CD14-positive monocyte (primary cell): ENCODE results near the gene MRPL21. TPM values are rescaled to one million over a fixed set of nuclear protein-coding genes. Genes with fewer than 3 reads are reported as not detected.
"Not testable (repeated sequence)": the region's sequence is repeated elsewhere in the genome, so short reads cannot be mapped to it uniquely, and the experiment has no call there.

Experiments used
- DNase-seq, 3 donors: peaks; one replicate each; pipeline ENCODE4 v3.0.0-alpha.2; 2011 to 2022
- H2AFZ ChIP-seq: 2 replicates; pipeline ENCODE4 v1.6.0; 2012; ENCODE audit warnings: mild to moderate bottlenecking, low read depth, low read length, inconsistent platforms; ENCODE audit not compliant: insufficient read depth, poor library complexity, severe bottlenecking
- H3K27ac ChIP-seq, 2 donors: 1 replicate in 1 of 2; 2 replicates in 1 of 2; pipeline ENCODE4 v1.5.1; 2012 to 2013; ENCODE audit warnings: low read length in 2 of 2, control low read depth in 1 of 2, inconsistent platforms in 1 of 2, low read depth in 1 of 2, mild to moderate bottlenecking in 1 of 2
- H3K27me3 ChIP-seq, 2 donors: one replicate each; pipeline versions ENCODE4 v1.6.0 to v1.6.1; 2011 to 2013; ENCODE audit warnings: low read length in 2 of 2; ENCODE audit not compliant: control insufficient read depth in 2 of 2, insufficient read depth in 2 of 2
- H3K36me3 ChIP-seq, 2 donors: replicated peaks in 1 of 2; 1 replicate in 1 of 2; 2 replicates in 1 of 2; pipeline versions ENCODE4 v1.5.1 to v1.6.1; 2012 to 2013; ENCODE audit warnings: low read length in 2 of 2, control low read depth in 1 of 2, inconsistent platforms in 1 of 2, mild to moderate bottlenecking in 1 of 2; ENCODE audit not compliant: insufficient read depth in 2 of 2, control insufficient read depth in 1 of 2
- H3K4me1 ChIP-seq, 2 donors: 1 replicate in 1 of 2; 2 replicates in 1 of 2; pipeline versions ENCODE4 v1.5.1 to v1.6.1; 2012 to 2013; ENCODE audit warnings: low read length in 2 of 2, control low read depth in 1 of 2, inconsistent platforms in 1 of 2, mild to moderate bottlenecking in 1 of 2, moderate library complexity in 1 of 2; ENCODE audit not compliant: insufficient read depth in 2 of 2, control insufficient read depth in 1 of 2
- H3K4me2 ChIP-seq: replicated peaks from 2 replicates; pipeline ENCODE3; 2012; ENCODE audit warnings: low read length, moderate library complexity, mild to moderate bottlenecking; ENCODE audit not compliant: poor library complexity, severe bottlenecking; ENCODE audit errors: extremely low read depth
- H3K4me3 ChIP-seq, 3 experiments: fragments of 200-600 bp in 1 of 3; sonication (generic) in 1 of 3; replicated peaks in 1 of 3; 1 replicate in 2 of 3; 2 replicates in 1 of 3; pipeline ENCODE4 v1.5.1; 2011 to 2013; ENCODE audit warnings: low read length in 3 of 3, mild to moderate bottlenecking in 3 of 3, control low read depth in 2 of 3, low read depth in 2 of 3, inconsistent platforms in 1 of 3, moderate library complexity in 1 of 3
- H3K79me2 ChIP-seq: 2 replicates; pipeline ENCODE4 v1.6.0; 2012; ENCODE audit warnings: mild to moderate bottlenecking, control low read depth, inconsistent platforms, low read length, moderate library complexity; ENCODE audit not compliant: insufficient read depth
- H3K9ac ChIP-seq: 2 replicates; pipeline ENCODE4 v1.6.0; 2017; ENCODE audit warnings: low read length, mild to moderate bottlenecking; ENCODE audit not compliant: insufficient read depth, poor library complexity, severe bottlenecking
- H3K9me3 ChIP-seq, 2 donors: replicated peaks in 1 of 2; 1 replicate in 1 of 2; 2 replicates in 1 of 2; pipeline versions ENCODE4 v1.5.1 to v1.6.1; 2012 to 2013; ENCODE audit warnings: low read length in 2 of 2, control low read depth in 1 of 2; ENCODE audit not compliant: control insufficient read depth in 1 of 2, insufficient read depth in 1 of 2
- H4K20me1 ChIP-seq: 2 replicates; pipeline ENCODE4 v1.6.0; 2012; ENCODE audit warnings: mild to moderate bottlenecking, low read length, control low read depth, moderate library complexity; ENCODE audit not compliant: insufficient read depth
- H3K27ac Mint-ChIP-seq, 7 donors: one replicate each; pipeline ENCODE4 v1.8.0; 2020; ENCODE audit warnings: mild to moderate bottlenecking in 7 of 7, mixed read lengths in 7 of 7, moderate library complexity in 6 of 7, inconsistent platforms in 2 of 7
- H3K27me3 Mint-ChIP-seq, 3 donors: one replicate each; pipeline ENCODE4 v1.8.0; 2021 to 2022; ENCODE audit warnings: low read depth in 3 of 3, mild to moderate bottlenecking in 3 of 3, mixed read lengths in 3 of 3, moderate library complexity in 3 of 3, inconsistent platforms in 1 of 3
- H3K36me3 Mint-ChIP-seq, 2 donors: one replicate each; pipeline ENCODE4 v1.8.0; 2020; ENCODE audit warnings: mixed read lengths in 2 of 2, inconsistent platforms in 1 of 2, mild to moderate bottlenecking in 1 of 2
- H3K4me1 Mint-ChIP-seq: one replicate; pipeline ENCODE4 v1.8.0; 2020; ENCODE audit warnings: mild to moderate bottlenecking, mixed read lengths
- H3K4me3 Mint-ChIP-seq, 2 donors: one replicate each; pipeline ENCODE4 v1.8.0; 2020; ENCODE audit warnings: mild to moderate bottlenecking in 2 of 2, mixed read lengths in 2 of 2, moderate library complexity in 1 of 2
- H3K9me3 Mint-ChIP-seq, 7 donors: one replicate each; pipeline ENCODE4 v1.8.0; 2020 to 2022; ENCODE audit warnings: mixed read lengths in 7 of 7, mild to moderate bottlenecking in 6 of 7, moderate library complexity in 6 of 7, inconsistent platforms in 2 of 7
- WGBS: methylation state at CpG from one replicate; pipeline ENCODE4 v1.1.5; 2013; ENCODE audit warnings: missing lambda C conversion rate; ENCODE audit not compliant: insufficient coverage; 5-methylcytosine and 5-hydroxymethylcytosine counted together
- intact Hi-C, 2 donors: fragments of 100-400 bp; cut with micrococcal nuclease; formaldehyde crosslinking; loops; one replicate each; pipeline versions ENCODE4 v1.15.0 to v1.15.1; 2023
- polyA plus RNA-seq, 3 donors: library from polyadenylated mRNA; depleted of rRNA in 1 of 3; unstranded in 2 of 3; stranded (reverse) in 1 of 3; fragments of 300-500 nt in 2 of 3; fragments of >200 nt in 1 of 3; fragmentation: Illumina TruSeq in 2 of 3; gene quantifications; 1 replicate in 2 of 3; 2 replicates in 1 of 3; pipeline ENCODE4 v1.2.3, GENCODE V29; 2012 to 2021
- TF ChIP-seq, protein P1 (sequence below): fragments of 200-600 bp; IDR thresholded peaks from one replicate; pipeline ENCODE4 v1.8.0; 2022; ENCODE audit warnings: antibody characterized with exemption, mild to moderate bottlenecking

Gene MRPL21
- polyA plus RNA-seq, 3 donors = 38.8 to 138 (median 104) TPM

DNA sequence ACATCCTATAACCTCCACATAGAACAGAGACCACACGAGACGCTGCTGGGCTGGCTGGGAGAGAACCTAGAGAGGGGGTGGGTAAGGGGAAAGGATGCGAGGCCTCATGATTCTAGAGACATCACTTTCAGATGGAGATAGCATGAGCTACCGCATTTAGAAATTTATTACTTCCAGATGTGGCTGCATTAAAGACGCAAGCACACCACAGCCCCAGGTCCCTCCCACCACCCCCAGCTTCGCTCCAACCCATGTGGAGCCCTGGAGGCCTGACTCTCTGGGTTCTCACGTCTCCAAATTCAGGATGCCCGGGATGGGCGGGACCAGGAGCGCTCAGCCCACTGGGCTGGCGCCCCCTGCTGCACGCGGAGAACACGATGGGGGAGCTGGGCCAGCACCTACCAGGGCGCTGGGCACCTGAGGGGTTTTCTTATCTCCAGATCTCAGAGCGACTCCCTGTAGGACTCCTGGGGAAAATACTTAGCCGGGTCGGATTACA is 13.6 kb downstream of the MRPL21 start:
- DNase-seq = no peak
- peaks cover 0 to 3% (median 0%) of the 10 kb centered on the region in 7 donors for H3K9me3 Mint-ChIP-seq
- no peaks in the 10 kb centered on the region for H3K9me3 ChIP-seq
- H3K27me3 ChIP-seq = no peaks in the 10 kb centered on the region
- peaks cover 39 to 49% of the 10 kb centered on the region in 2 donors for H3K36me3 ChIP-seq
- peaks cover 2% of the 10 kb centered on the region for H3K4me1 Mint-ChIP-seq
- no peak overlapping the region for H3K9ac ChIP-seq
- H2AFZ ChIP-seq = no peak overlapping the region
- no peaks in the 10 kb centered on the region for H3K4me1 ChIP-seq
- TF ChIP-seq, protein P1, sequence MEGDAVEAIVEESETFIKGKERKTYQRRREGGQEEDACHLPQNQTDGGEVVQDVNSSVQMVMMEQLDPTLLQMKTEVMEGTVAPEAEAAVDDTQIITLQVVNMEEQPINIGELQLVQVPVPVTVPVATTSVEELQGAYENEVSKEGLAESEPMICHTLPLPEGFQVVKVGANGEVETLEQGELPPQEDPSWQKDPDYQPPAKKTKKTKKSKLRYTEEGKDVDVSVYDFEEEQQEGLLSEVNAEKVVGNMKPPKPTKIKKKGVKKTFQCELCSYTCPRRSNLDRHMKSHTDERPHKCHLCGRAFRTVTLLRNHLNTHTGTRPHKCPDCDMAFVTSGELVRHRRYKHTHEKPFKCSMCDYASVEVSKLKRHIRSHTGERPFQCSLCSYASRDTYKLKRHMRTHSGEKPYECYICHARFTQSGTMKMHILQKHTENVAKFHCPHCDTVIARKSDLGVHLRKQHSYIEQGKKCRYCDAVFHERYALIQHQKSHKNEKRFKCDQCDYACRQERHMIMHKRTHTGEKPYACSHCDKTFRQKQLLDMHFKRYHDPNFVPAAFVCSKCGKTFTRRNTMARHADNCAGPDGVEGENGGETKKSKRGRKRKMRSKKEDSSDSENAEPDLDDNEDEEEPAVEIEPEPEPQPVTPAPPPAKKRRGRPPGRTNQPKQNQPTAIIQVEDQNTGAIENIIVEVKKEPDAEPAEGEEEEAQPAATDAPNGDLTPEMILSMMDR = no peak
- no peak overlapping the region for H3K4me2 ChIP-seq
- no peaks in the 10 kb centered on the region for H4K20me1 ChIP-seq
- WGBS = 85% methylated on average over 13 of the region's 18 CpGs
- intact Hi-C loops = no loop called here
- no peaks in the 10 kb centered on the region for H3K79me2 ChIP-seq
- peak overlapping the region in 2 of 7 donors; percentile 22 to 78 for H3K27ac Mint-ChIP-seq
- H3K27me3 Mint-ChIP-seq = no peaks in the 10 kb centered on the region
- no peak overlapping the region for H3K27ac ChIP-seq
- H3K4me3 Mint-ChIP-seq = no peak overlapping the region
- H3K4me3 ChIP-seq = no peak overlapping the region
- peaks cover 45 to 52% of the 10 kb centered on the region in 2 donors for H3K36me3 Mint-ChIP-seq

DNA sequence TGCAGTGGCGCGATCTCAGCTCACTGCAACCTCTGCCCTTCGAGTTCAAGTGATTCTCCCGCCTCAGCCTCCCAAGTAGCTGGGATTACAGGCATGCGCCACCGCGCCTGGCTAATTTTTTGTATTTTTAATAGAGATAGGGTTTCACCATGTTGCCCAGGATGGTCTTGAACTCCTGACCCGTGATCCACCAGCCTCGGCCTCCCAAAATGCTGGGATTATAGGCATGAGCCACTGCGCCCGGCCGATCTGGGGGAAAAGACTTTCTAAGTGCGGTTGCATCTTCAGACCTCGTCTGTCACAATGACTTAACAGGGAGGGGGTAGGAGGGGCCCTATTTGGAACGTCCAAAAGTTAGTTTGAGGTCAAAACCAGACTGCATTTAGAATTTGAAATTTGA is 18.8 kb downstream of the MRPL21 start:
- H3K27me3 Mint-ChIP-seq, H3K36me3 Mint-ChIP-seq, H3K4me1 ChIP-seq, H3K27me3 ChIP-seq, H3K9me3 Mint-ChIP-seq, H4K20me1 ChIP-seq, H3K4me1 Mint-ChIP-seq, H3K79me2 ChIP-seq, DNase-seq, H3K4me3 Mint-ChIP-seq, intact Hi-C loops, H3K4me2 ChIP-seq, H3K9ac ChIP-seq, H2AFZ ChIP-seq, H3K36me3 ChIP-seq, H3K27ac ChIP-seq, H3K9me3 ChIP-seq, H3K4me3 ChIP-seq: not testable (repeated sequence)
- peak overlapping the region in 1 of 7 donors; percentile 15 for H3K27ac Mint-ChIP-seq
- WGBS = 97% methylated on average over 5 of the region's 15 CpGs
